WTC11 (cell line): Measurements from ENCODE around the gene KBTBD12. TPM values are rescaled to one million over a fixed set of nuclear protein-coding genes. Genes with fewer than 3 reads are reported as not detected.

ENCODE experiments used
- ATAC-seq: fragments of 200-7000 bp; cut with Tn5 transposase; 2 replicates; pipeline ENCODE4 v1.10.0; 2021; ENCODE audit warnings: mild to moderate bottlenecking, moderate library complexity
- CTCF ChIA-PET: fragments of 300-600 bp; sonication (Branson Sonifier 250); formaldehyde crosslinking; loops from one replicate; lab custom pipeline; 2021; ENCODE audit warnings: antibody characterized with exemption; lab: Charles Lee
- POLR2A ChIA-PET: fragments of 350-600 bp; sonication (Branson Sonifier 250); formaldehyde crosslinking; loops from one replicate; lab custom pipeline; 2021; ENCODE audit warnings: antibody characterized with exemption; lab: Charles Lee
- DNase-seq: peaks from one replicate; pipeline ENCODE4 v3.0.0; 2021; ENCODE audit warnings: low spot score
- H3K27ac Mint-ChIP-seq: 2 replicates; pipeline ENCODE4 v1.8.0; 2021; ENCODE audit warnings: mixed read lengths
- H3K27me3 Mint-ChIP-seq: 2 replicates; pipeline ENCODE4 v1.8.0; 2021; ENCODE audit warnings: low read depth, mild to moderate bottlenecking, moderate library complexity, mixed read lengths
- H3K36me3 Mint-ChIP-seq: 2 replicates; pipeline ENCODE4 v1.8.0; 2021; ENCODE audit warnings: mixed read lengths
- H3K4me1 Mint-ChIP-seq: 2 replicates; pipeline ENCODE4 v1.8.0; 2022; ENCODE audit warnings: mixed read lengths
- H3K4me3 Mint-ChIP-seq: 2 replicates; pipeline ENCODE4 v1.8.0; 2021; ENCODE audit warnings: mild to moderate bottlenecking, moderate library complexity, mixed read lengths
- H3K9me3 Mint-ChIP-seq: 2 replicates; pipeline ENCODE4 v1.8.0; 2021; ENCODE audit warnings: mixed read lengths
- ATF2 ChIP-seq: sonication (generic); formaldehyde crosslinking; IDR thresholded peaks from 2 replicates; pipeline ENCODE4 v1.8.1; 2022; ENCODE audit warnings: low read depth, missing genetic modification reagents, borderline replicate concordance
- CTCF ChIP-seq: fragments of 200-600 bp; IDR thresholded peaks from 2 replicates; pipeline ENCODE4 v1.8.0; 2022; ENCODE audit warnings: antibody characterized with exemption
- ETV6 ChIP-seq: sonication (generic); formaldehyde crosslinking; IDR thresholded peaks from 2 replicates; pipeline ENCODE4 v1.8.1; 2022; ENCODE audit warnings: mild to moderate bottlenecking, missing genetic modification reagents
- FOXJ3 ChIP-seq: sonication (generic); formaldehyde crosslinking; IDR thresholded peaks from 2 replicates; pipeline ENCODE4 v1.9.0; 2021; ENCODE audit warnings: missing genetic modification reagents, mild to moderate bottlenecking, borderline replicate concordance
- GRHL2 ChIP-seq: fragments of 250-450 bp; sonication (Bioruptor Pico); IDR thresholded peaks from 2 replicates; pipeline ENCODE4 v1.8.0; 2022; ENCODE audit warnings: mild to moderate bottlenecking, moderate library complexity; ENCODE audit not compliant: insufficient replicate concordance, severe bottlenecking
- KAT7 ChIP-seq: sonication (generic); formaldehyde crosslinking; IDR thresholded peaks from 2 replicates; pipeline ENCODE4 v1.8.1; 2023; ENCODE audit warnings: missing genetic modification reagents, mild to moderate bottlenecking, borderline replicate concordance
- NR1H2 ChIP-seq: sonication (generic); formaldehyde crosslinking; IDR thresholded peaks from 2 replicates; pipeline ENCODE4 v1.9.0; 2021; ENCODE audit warnings: mild to moderate bottlenecking, moderate library complexity, missing genetic modification reagents
- OVOL2 ChIP-seq: fragments of 250-450 bp; sonication (Bioruptor Pico); IDR thresholded peaks from 2 replicates; pipeline ENCODE4 v1.9.0; 2021; ENCODE audit warnings: mild to moderate bottlenecking, borderline replicate concordance
- ZBTB21 ChIP-seq: sonication (generic); formaldehyde crosslinking; IDR thresholded peaks from 2 replicates; pipeline ENCODE4 v1.8.1; 2023; ENCODE audit warnings: mild to moderate bottlenecking, missing genetic modification reagents, borderline replicate concordance
- ZNF121 ChIP-seq: sonication (generic); formaldehyde crosslinking; IDR thresholded peaks from 2 replicates; pipeline ENCODE4 v1.8.0; 2023; ENCODE audit warnings: missing genetic modification reagents
- ZNF219 ChIP-seq: sonication (generic); formaldehyde crosslinking; IDR thresholded peaks from 2 replicates; pipeline ENCODE4 v1.8.0; 2023; ENCODE audit warnings: missing genetic modification reagents, mild to moderate bottlenecking, borderline replicate concordance
- ZNF232 ChIP-seq: sonication (generic); formaldehyde crosslinking; IDR thresholded peaks from 2 replicates; pipeline ENCODE4 v1.8.0; 2022; ENCODE audit warnings: mild to moderate bottlenecking, missing genetic modification reagents
- ZNF396 ChIP-seq: fragments of 250-450 bp; sonication (Bioruptor Pico); IDR thresholded peaks from 2 replicates; pipeline ENCODE4 v1.8.0; 2021; ENCODE audit warnings: mild to moderate bottlenecking, moderate library complexity, borderline replicate concordance
- total RNA-seq: library from RNA; stranded (reverse); gene quantifications from 3 replicates; pipeline ENCODE4 v1.2.3, GENCODE V29; 2021
- TF ChIP-seq, protein P1 (sequence below): sonication (generic); formaldehyde crosslinking; IDR thresholded peaks from 2 replicates; pipeline ENCODE4 v1.8.0; 2023; ENCODE audit warnings: missing genetic modification reagents
- TF ChIP-seq, protein P2 (sequence below): sonication (generic); formaldehyde crosslinking; IDR thresholded peaks from 2 replicates; pipeline ENCODE4 v1.8.0; 2023; ENCODE audit warnings: missing genetic modification reagents, mild to moderate bottlenecking, borderline replicate concordance

Gene KBTBD12
- total RNA-seq, 1 experiment from 2014 or later = 0.22 TPM

- no peak for TF ChIP-seq FOXJ3 (CRISPR knock-in tag)
- peak; percentile 87 for TF ChIP-seq ATF2 (CRISPR knock-in tag)
- TF ChIP-seq NR1H2 (CRISPR knock-in tag) = peak; percentile 82
- peak; percentile 24; the same call in 1 of the 2 replicates for TF ChIP-seq ZNF121 (CRISPR knock-in tag)
- TF ChIP-seq GRHL2 (CRISPR knock-in tag) = no peak
- TF ChIP-seq, protein P1, sequence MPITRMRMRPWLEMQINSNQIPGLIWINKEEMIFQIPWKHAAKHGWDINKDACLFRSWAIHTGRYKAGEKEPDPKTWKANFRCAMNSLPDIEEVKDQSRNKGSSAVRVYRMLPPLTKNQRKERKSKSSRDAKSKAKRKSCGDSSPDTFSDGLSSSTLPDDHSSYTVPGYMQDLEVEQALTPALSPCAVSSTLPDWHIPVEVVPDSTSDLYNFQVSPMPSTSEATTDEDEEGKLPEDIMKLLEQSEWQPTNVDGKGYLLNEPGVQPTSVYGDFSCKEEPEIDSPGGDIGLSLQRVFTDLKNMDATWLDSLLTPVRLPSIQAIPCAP = peak; percentile 89
- TF ChIP-seq OVOL2 (CRISPR knock-in tag) = no peak
- TF ChIP-seq KAT7 (CRISPR knock-in tag) = no peak
- TF ChIP-seq, protein P2, sequence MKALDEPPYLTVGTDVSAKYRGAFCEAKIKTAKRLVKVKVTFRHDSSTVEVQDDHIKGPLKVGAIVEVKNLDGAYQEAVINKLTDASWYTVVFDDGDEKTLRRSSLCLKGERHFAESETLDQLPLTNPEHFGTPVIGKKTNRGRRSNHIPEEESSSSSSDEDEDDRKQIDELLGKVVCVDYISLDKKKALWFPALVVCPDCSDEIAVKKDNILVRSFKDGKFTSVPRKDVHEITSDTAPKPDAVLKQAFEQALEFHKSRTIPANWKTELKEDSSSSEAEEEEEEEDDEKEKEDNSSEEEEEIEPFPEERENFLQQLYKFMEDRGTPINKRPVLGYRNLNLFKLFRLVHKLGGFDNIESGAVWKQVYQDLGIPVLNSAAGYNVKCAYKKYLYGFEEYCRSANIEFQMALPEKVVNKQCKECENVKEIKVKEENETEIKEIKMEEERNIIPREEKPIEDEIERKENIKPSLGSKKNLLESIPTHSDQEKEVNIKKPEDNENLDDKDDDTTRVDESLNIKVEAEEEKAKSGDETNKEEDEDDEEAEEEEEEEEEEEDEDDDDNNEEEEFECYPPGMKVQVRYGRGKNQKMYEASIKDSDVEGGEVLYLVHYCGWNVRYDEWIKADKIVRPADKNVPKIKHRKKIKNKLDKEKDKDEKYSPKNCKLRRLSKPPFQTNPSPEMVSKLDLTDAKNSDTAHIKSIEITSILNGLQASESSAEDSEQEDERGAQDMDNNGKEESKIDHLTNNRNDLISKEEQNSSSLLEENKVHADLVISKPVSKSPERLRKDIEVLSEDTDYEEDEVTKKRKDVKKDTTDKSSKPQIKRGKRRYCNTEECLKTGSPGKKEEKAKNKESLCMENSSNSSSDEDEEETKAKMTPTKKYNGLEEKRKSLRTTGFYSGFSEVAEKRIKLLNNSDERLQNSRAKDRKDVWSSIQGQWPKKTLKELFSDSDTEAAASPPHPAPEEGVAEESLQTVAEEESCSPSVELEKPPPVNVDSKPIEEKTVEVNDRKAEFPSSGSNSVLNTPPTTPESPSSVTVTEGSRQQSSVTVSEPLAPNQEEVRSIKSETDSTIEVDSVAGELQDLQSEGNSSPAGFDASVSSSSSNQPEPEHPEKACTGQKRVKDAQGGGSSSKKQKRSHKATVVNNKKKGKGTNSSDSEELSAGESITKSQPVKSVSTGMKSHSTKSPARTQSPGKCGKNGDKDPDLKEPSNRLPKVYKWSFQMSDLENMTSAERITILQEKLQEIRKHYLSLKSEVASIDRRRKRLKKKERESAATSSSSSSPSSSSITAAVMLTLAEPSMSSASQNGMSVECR (CRISPR knock-in tag) = peak; percentile 73
- TF ChIP-seq ZNF219 (CRISPR knock-in tag) = 0 out of 2 replicates have a peak, but pooled peaks have one; percentile 23
- no peak for TF ChIP-seq CTCF
- peak; percentile 91 for TF ChIP-seq ETV6 (CRISPR knock-in tag)
- peak; percentile 80; the same call in 1 of the 2 replicates for TF ChIP-seq ZBTB21 (CRISPR knock-in tag)
- TF ChIP-seq ZNF232 (CRISPR knock-in tag) = peak; percentile 88; the same call in 1 of the 2 replicates
These were observed at the start of gene KBTBD12 (continued) for GRCh38 chr3:127915115-127915936.

- H3K4me3 Mint-ChIP-seq = no peak overlapping the region
- ATAC-seq (peak; percentile 20; the same call in 1 of the 2 replicates), DNase-seq (no peak)
- H3K27me3 Mint-ChIP-seq = no peaks in the 10 kb centered on the region
- CTCF ChIA-PET = interaction anchor here (1.2 to 2.4 kb wide), 2 partner anchors 170 to 186 kb away, joined by 3 to 7 read pairs; no protein-coding TSS in a partner anchor
- POLR2A ChIA-PET = no interaction called here
- H3K27ac Mint-ChIP-seq = no peak overlapping the region
- TF ChIP-seq ZNF396 = no peak
- H3K36me3 Mint-ChIP-seq = no peaks in the 10 kb centered on the region
- H3K4me1 Mint-ChIP-seq = no peaks in the 10 kb centered on the region
- no peaks in the 10 kb centered on the region for H3K9me3 Mint-ChIP-seq
These were observed 49.1 kb upstream of the KBTBD12 start for GRCh38 chr3:127865941-127866340.
